ENCODE data around the gene ARHGEF17. TPM values are rescaled to one million over a fixed set of nuclear protein-coding genes. Genes with fewer than 3 reads are reported as not detected.
A peak's percentile ranks its signal among the peaks of the same experiment; 100 is the strongest.

ARHGEF17 gene, protein sequence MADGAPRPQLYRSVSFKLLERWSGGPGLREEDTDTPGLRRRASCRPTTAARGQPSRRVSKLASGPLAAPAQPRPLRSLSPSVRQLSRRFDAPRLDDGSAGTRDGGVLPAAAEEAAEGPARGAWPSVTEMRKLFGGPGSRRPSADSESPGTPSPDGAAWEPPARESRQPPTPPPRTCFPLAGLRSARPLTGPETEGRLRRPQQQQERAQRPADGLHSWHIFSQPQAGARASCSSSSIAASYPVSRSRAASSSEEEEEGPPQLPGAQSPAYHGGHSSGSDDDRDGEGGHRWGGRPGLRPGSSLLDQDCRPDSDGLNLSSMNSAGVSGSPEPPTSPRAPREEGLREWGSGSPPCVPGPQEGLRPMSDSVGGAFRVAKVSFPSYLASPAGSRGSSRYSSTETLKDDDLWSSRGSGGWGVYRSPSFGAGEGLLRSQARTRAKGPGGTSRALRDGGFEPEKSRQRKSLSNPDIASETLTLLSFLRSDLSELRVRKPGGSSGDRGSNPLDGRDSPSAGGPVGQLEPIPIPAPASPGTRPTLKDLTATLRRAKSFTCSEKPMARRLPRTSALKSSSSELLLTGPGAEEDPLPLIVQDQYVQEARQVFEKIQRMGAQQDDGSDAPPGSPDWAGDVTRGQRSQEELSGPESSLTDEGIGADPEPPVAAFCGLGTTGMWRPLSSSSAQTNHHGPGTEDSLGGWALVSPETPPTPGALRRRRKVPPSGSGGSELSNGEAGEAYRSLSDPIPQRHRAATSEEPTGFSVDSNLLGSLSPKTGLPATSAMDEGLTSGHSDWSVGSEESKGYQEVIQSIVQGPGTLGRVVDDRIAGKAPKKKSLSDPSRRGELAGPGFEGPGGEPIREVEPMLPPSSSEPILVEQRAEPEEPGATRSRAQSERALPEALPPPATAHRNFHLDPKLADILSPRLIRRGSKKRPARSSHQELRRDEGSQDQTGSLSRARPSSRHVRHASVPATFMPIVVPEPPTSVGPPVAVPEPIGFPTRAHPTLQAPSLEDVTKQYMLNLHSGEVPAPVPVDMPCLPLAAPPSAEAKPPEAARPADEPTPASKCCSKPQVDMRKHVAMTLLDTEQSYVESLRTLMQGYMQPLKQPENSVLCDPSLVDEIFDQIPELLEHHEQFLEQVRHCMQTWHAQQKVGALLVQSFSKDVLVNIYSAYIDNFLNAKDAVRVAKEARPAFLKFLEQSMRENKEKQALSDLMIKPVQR (N-terminal part only)
- polyA plus RNA-seq, result not detected

DNA sequence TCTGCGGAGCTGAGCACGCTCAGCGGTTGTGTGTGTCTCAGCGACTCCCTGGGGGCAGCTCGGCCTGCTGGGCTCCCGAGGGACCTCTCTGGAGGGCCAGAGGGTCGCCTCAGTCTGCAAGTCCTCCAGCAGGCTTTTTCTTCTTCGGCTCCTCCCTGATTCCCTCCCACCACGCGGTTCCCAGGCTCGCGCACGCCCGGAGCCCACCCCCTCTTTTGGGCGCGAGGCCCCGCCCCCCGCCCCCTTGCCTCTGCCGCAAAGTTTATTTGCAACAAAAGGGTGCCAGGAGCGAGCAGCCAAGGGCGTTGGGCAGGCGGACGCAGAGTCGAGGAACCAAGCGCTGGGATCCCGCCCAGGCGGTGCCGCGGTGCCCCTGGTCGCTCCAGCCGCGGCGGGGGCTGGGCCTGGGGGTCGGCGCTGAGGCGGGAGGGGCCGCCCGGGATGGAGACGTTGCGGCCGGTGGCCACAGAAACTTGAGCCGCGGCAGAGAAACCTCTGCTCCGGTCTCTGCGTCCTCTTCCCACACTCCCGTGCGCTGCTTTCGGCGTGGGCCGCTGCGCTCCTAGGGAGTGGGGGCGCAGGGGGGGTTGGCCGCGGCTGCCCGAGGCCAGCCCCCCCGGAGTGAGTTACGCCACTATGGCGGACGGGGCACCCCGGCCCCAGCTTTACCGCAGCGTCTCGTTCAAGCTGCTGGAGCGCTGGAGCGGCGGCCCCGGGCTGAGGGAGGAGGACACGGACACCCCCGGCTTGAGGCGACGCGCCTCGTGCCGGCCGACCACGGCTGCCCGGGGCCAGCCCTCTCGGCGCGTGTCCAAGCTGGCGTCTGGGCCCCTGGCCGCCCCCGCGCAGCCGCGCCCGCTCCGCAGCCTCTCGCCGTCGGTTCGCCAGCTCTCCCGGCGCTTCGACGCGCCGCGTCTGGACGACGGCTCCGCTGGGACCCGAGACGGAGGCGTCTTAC, at the start of gene ARHGEF17:
TSS of gene ARHGEF17 (plus strand) at position 274 of the 958 bp plus-strand sequence. CDS start at position 637, 363 bp downstream.
- peak in 1 of 3 donors; percentile 23 for DNase-seq
- H3K4me3 Mint-ChIP-seq, result peak within 1 kb of the TSS; percentile 84 to 98 (median 97)
- H3K36me3 Mint-ChIP-seq, result no peaks in the 10 kb centered on the region
- H3K27ac Mint-ChIP-seq, result peak within 1 kb of the TSS in 3 of 6 donors; percentile 69 to 83 (median 73)
- H3K9me3 Mint-ChIP-seq, result no peaks in the 10 kb centered on the region
- peaks cover 11 to 12% of the 10 kb centered on the region in 2 donors for H3K4me1 Mint-ChIP-seq
- H3K27me3 Mint-ChIP-seq (ENCODE audit: low read depth in 3 of 3), result peaks cover 3 to 22% (median 16%) of the 10 kb centered on the region in 3 donors

DNA sequence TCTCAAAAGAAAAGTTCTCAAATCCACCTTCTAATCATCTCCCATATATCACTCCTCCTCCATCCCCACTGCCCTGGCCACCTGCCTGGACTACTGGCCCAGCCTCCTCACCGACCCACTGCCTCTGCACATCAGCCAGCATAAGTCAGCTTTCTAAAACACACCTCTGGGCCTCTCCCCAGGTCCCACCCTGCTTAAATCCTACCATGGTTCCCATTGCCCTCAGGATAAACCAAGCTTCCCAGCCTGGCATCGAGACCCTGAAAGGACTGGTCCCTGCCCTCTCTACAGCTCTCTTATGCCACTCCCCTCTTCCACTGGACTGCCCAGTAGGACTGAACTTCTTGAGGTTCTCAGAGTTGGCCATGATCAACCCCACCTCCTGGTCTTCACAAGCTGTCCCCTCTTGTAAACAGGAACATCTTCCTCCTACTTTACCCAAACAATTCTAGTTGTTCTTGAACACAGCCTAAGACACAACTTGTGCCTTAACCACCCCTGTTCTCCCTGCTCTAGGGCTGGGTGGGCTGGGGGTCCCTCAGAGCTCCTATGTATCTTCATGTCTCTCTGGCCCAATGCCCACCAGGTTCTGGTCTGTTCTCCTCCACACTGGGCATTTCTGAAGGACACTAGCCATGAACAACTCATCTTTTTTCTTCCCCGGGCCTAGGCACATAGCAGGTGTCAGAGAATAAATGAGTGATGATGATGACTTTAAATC, 48.5 kb upstream of the ARHGEF17 start:
- H3K27me3 Mint-ChIP-seq (ENCODE audit: low read depth in 3 of 3), result peaks cover 2 to 7% (median 5%) of the 10 kb centered on the region in 3 donors
- peak overlapping the region in 1 of 6 donors; percentile 46 for H3K27ac Mint-ChIP-seq
- no peak for DNase-seq
- no peaks in the 10 kb centered on the region for H3K36me3 Mint-ChIP-seq
- no peaks in the 10 kb centered on the region for H3K9me3 Mint-ChIP-seq
- H3K4me3 Mint-ChIP-seq, result no peak overlapping the region
- no peaks in the 10 kb centered on the region for H3K4me1 Mint-ChIP-seq

DNA sequence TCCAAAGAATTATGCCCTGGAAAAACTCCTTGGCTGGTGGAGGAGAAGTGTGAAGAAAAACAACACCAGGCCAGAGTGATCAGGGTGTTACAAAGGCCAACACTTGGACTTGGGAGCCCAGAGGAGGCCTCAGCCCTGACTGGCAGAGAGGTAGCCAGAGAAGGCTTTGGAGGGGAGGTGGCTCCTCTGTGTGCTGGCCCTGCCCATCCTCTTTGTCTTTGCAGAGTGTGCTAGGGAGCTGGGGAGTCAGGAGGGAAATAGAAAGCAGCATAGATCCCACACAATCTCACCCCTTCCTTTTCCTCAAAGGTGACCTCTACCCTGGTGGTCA, 48.0 kb upstream of the ARHGEF17 start:
- Mint-ChIP-seq H3K36me3 (no peaks in the 10 kb centered on the region), H3K27me3 (ENCODE audit: low read depth in 3 of 3) (peaks cover 4 to 7% (median 5%) of the 10 kb centered on the region in 3 donors), H3K9me3 (no peaks in the 10 kb centered on the region), H3K4me1 (no peaks in the 10 kb centered on the region), H3K27ac (no peak overlapping the region), H3K4me3 (no peak overlapping the region)
- DNase-seq, result no peak

DNA sequence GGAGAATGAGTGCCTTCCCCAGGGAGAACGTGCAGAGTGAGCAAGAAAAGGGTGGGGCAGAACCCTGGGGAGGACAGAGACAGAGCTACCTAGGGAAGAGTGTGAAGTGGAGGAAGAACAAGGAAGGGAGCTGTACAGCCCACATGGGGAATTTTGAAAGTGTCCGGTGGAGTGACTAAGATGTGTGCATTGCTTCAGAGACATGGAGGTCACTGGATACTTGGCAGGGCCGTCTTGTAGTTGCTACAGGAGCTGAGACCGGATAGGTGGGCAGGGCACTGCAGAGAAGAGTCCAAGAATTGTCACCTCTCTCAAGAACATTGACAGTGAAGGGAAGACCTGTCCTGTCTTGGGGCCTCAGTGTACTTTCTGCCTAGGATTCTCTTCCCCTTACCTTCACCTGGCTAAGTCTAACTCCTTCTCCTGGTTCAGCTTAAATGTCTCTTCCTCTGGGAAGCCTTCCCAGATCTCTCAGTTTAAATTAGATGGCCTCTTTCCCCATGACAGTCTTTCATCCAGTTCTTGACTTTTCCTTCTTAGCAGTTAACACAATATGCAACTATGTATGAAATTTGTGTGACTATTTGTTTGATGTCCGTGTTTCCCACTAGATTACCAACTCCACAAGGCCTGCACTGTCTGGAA, 45.1 kb upstream of the ARHGEF17 start:
- DNase-seq, result no peak
- Mint-ChIP-seq H3K36me3 (no peaks in the 10 kb centered on the region), H3K27me3 (ENCODE audit: low read depth in 3 of 3) (peaks cover 4 to 8% (median 6%) of the 10 kb centered on the region in 3 donors), H3K9me3 (no peaks in the 10 kb centered on the region), H3K4me1 (no peaks in the 10 kb centered on the region), H3K4me3 (no peak overlapping the region), H3K27ac (no peak overlapping the region)

DNA sequence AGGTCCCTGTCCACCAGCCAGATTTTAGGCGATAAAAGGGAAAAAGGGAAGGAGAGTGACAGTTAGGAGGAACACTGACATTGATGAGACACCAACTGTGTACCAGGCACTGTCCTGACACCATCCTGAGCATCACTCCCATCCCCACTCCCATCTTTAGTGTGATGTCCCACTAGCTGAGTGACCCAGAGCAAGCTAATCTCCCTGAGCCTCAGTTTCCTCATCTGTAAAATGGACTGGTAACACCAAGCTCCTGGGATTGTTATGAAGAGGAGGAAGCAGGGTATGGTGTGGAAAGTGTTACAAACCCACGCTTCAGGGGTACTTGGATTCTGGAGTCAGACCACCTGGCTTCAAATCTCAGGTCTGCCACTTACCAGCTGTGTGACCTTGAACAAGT, 44.4 kb upstream of the ARHGEF17 start:
- H3K9me3 Mint-ChIP-seq, result no peaks in the 10 kb centered on the region
- no peaks in the 10 kb centered on the region for H3K4me1 Mint-ChIP-seq
- no peaks in the 10 kb centered on the region for H3K36me3 Mint-ChIP-seq
- H3K27me3 Mint-ChIP-seq (ENCODE audit: low read depth in 3 of 3), result peaks cover 4 to 8% (median 6%) of the 10 kb centered on the region in 3 donors
- H3K4me3 Mint-ChIP-seq, result no peak overlapping the region
- H3K27ac Mint-ChIP-seq, result no peak overlapping the region
- no peak for DNase-seq

DNA sequence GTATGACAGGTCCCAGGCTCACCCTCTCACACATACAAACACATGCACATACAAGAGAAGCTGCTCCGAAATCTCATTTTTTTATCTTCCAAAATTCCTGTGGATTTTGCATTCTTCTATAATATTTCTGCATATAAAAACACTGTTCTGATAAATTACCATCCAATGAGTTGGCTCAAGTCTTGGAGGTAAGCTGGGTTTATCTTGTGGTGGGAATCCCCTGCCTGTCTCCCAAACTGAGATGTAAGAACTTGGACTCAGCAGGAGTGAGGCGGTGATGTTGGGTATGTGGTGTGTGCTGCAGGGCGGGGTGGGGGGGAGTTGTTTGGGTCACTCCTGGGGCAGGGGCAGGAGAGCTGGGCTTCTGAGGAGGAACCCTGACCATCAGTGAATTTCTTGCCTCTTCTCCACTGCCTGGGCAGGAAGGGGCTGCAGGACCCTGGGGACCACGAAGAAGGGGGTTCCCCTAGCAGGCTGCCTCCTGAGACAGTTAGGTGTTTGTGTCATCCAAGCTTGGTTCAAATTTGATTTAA, 42.7 kb upstream of the ARHGEF17 start:
- DNase-seq, result no peak
- H3K27me3 Mint-ChIP-seq (ENCODE audit: low read depth in 3 of 3), result peaks cover 4 to 11% (median 4%) of the 10 kb centered on the region in 3 donors
- no peaks in the 10 kb centered on the region for H3K9me3 Mint-ChIP-seq
- no peaks in the 10 kb centered on the region for H3K36me3 Mint-ChIP-seq
- no peak overlapping the region for H3K27ac Mint-ChIP-seq
- no peaks in the 10 kb centered on the region for H3K4me1 Mint-ChIP-seq
- H3K4me3 Mint-ChIP-seq, result no peak overlapping the region

DNA sequence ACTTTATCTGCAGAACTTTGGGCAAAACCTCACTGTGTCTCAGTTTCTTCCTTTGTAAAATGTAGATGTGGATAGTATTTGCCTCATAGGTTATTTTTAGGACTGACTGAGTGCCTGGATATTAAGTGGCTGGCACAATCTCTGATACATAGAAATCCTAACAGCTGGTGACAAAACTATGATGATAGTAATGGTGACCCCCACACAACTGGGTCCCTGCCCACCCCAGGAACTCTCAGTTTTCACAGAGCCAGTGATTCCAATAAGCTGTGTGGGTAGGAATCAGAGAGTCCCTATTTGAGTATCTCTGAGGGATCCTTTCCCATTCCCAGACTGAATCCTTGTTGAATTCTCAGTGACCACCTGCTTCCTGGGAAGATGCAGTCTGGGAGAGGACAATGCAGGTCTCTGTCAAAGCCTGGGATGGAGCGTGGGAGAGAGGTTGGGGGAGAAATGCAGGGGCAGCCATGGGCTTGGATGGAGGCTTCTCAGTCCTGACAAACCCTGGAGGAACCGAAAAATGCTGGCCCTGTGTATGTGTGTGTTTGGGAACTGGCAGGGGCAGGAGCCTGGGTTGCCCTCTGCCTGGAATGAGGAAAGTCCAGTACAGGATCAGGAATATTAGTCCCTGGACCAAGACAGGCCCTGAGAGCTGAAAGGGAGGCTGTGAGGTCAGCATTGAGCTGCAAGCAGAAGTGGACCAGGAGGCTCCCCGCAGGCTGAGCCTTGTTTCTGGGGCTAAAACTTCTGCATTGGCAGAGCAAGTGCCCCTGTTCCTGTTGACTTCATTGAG, 42.0 kb upstream of the ARHGEF17 start:
- Mint-ChIP-seq H3K9me3 (no peaks in the 10 kb centered on the region), H3K27ac (no peak overlapping the region), H3K36me3 (no peaks in the 10 kb centered on the region), H3K27me3 (ENCODE audit: low read depth in 3 of 3) (peaks cover 4 to 11% (median 4%) of the 10 kb centered on the region in 3 donors), H3K4me3 (no peak overlapping the region), H3K4me1 (no peaks in the 10 kb centered on the region)
- no peak for DNase-seq

DNA sequence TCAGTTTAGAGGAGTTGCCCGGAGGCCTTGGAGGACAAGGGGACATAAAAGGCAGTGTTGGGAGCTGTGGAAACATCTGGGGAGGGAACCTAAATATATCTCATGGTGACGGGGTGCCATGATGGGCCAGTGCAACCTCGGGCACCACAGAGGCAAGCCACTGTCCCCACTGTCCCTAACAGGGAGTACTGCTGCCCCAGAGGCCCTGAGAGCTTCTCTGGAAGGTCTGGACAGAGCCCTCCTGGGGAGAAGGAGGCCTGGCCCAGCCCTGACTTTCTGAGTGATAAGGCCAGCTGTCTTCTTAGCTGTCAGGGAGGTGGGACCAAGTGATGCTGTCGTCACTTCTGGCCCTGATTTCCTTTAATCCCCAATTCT, 41.4 kb upstream of the ARHGEF17 start:
- Mint-ChIP-seq H3K4me1 (no peaks in the 10 kb centered on the region), H3K4me3 (no peak overlapping the region), H3K9me3 (no peaks in the 10 kb centered on the region), H3K27me3 (ENCODE audit: low read depth in 3 of 3) (peaks cover 4 to 11% (median 6%) of the 10 kb centered on the region in 3 donors), H3K36me3 (no peaks in the 10 kb centered on the region), H3K27ac (no peak overlapping the region)
- no peak for DNase-seq

DNA sequence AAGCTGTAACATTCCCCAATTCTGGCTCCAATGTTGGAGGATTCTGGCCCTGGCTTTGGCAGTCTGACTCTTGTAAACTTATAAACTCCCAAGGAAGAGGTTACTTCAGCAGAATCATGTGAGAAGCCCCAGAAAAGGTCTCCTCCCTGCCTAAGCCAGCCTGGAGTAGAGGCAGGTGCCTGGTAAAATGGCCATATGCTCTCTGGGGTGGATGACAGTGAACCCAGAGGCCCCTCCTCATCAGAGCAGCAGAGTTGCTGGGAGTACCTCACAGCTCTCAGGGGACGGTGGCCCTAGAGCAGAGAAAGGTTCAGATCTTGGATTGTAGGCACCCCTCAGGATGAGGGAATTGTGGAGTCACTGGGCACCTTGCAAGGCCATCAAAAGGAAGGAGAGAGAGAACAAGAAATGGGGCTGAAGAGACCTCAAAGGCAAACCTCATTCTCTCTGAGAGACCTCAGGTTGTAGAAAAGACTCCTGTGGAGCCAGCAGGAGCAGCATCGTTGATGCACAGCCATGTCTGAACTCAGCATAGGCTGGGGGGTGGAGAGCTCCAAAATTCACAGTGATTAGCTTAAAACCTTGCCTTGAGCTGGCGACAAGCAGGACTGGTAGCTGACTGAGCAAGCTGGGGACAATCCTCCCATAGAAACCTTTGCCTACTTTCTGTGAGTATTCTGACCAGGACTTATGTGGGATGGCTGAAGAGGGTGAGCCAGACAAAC, 40.8 kb upstream of the ARHGEF17 start:
- Mint-ChIP-seq H3K27ac (no peak overlapping the region), H3K27me3 (ENCODE audit: low read depth in 3 of 3) (peaks cover 4 to 8% (median 6%) of the 10 kb centered on the region in 3 donors), H3K4me3 (no peak overlapping the region), H3K9me3 (no peaks in the 10 kb centered on the region), H3K36me3 (no peaks in the 10 kb centered on the region), H3K4me1 (no peaks in the 10 kb centered on the region)
- no peak for DNase-seq

DNA sequence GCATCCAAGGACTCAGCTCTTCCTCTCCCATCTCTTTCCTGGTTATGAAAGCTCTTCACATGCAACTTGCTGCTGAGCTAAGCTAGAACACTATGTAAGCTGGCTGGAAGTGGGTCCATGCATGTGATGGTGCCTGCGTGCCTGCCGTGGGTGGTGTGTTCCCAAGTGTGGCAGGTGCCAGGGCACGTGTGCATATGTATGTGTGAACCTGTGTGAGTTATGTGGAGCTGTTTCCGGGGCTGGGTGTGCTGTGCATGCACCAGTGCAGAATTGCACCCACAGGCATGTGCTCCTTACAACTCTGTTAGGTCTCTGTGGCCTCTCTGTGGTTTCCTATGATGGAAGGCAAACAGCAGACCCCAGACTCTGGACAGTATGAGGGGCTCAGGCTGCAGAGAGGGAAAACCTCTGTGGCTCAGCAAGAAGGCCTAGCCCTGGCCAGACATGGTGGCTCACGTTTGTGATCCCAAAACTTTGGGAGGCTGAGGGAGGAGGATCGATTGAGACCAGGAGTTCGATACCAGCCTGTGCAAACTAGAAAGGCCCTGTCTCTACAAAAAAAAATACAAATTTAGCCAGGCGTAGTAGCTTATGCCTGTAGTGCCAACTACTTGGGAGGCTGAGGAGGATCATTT, 40.1 kb upstream of the ARHGEF17 start:
- no peaks in the 10 kb centered on the region for H3K4me1 Mint-ChIP-seq
- no peaks in the 10 kb centered on the region for H3K36me3 Mint-ChIP-seq
- no peak for DNase-seq
- no peak overlapping the region for H3K4me3 Mint-ChIP-seq
- peaks cover 4 to 8% (median 6%) of the 10 kb centered on the region in 3 donors for H3K27me3 Mint-ChIP-seq (ENCODE audit: low read depth in 3 of 3)
- no peaks in the 10 kb centered on the region for H3K9me3 Mint-ChIP-seq
- no peak overlapping the region for H3K27ac Mint-ChIP-seq
